SK-N-SH treated with all-trans-retinoic acid at 6 μM for 48 hours (cell line): ENCODE data around the gene LRIG2.

Experiments
- ARNTL ChIP-seq: fragments of 450-650 bp; formaldehyde crosslinking; IDR thresholded peaks from 2 replicates; pipeline ENCODE4 v1.5.0; 2020; ENCODE audit warnings: low read depth, mild to moderate bottlenecking, moderate library complexity, borderline replicate concordance
- CSDC2 ChIP-seq: fragments of 250-450 bp; sonication (Bioruptor Pico); IDR thresholded peaks from 2 replicates; pipeline ENCODE4 v1.5.0; 2020; ENCODE audit warnings: mild to moderate bottlenecking, moderate library complexity
- ISL1 ChIP-seq: fragments of 250-450 bp; sonication (Bioruptor Pico); IDR thresholded peaks from 2 replicates; pipeline ENCODE4 v2.1.2; 2022; ENCODE audit warnings: mild to moderate bottlenecking, moderate library complexity
- PPARA ChIP-seq: fragments of 250-450 bp; sonication (Bioruptor Pico); IDR thresholded peaks from 2 replicates; pipeline ENCODE4 v1.5.0; 2020; ENCODE audit warnings: mild to moderate bottlenecking, borderline replicate concordance
- RARB ChIP-seq: fragments of 250-450 bp; sonication (Bioruptor Pico); IDR thresholded peaks from 2 replicates; pipeline ENCODE4 v1.8.0; 2021; ENCODE audit warnings: mild to moderate bottlenecking, moderate library complexity
- SNAI2 ChIP-seq: fragments of 250-450 bp; sonication (Bioruptor Pico); IDR thresholded peaks from 2 replicates; pipeline ENCODE4 v1.5.0; 2020; ENCODE audit warnings: mild to moderate bottlenecking, moderate library complexity
- ZFP3 ChIP-seq: fragments of 250-450 bp; sonication (Bioruptor Pico); IDR thresholded peaks from 2 replicates; pipeline ENCODE4 v1.5.0; 2020; ENCODE audit warnings: mild to moderate bottlenecking, moderate library complexity
- ZFP30 ChIP-seq: fragments of 450-650 bp; formaldehyde crosslinking; IDR thresholded peaks from 2 replicates; pipeline ENCODE4 v1.5.0; 2022; ENCODE audit warnings: mild to moderate bottlenecking, moderate library complexity
- ZNF565 ChIP-seq: fragments of 450-650 bp; formaldehyde crosslinking; conservative IDR thresholded peaks from 2 replicates; pipeline ENCODE4 v1.5.0; 2020; ENCODE audit warnings: low read depth, mild to moderate bottlenecking, moderate library complexity
- ZNF8 ChIP-seq: fragments of 450-650 bp; formaldehyde crosslinking; IDR thresholded peaks from 2 replicates; pipeline ENCODE4 v1.5.0; 2020; ENCODE audit warnings: mild to moderate bottlenecking, moderate library complexity
- TF ChIP-seq, protein P1 (sequence below): fragments of 250-450 bp; sonication (Bioruptor Pico); IDR thresholded peaks from 2 replicates; pipeline ENCODE4 v1.8.0; 2021; ENCODE audit warnings: low read depth, mild to moderate bottlenecking, moderate library complexity, borderline replicate concordance
- TF ChIP-seq, protein P2 (sequence below): fragments of 250-450 bp; sonication (Bioruptor Pico); IDR thresholded peaks from 2 replicates; pipeline ENCODE4 v1.5.1; 2020; ENCODE audit warnings: low read depth, mild to moderate bottlenecking, moderate library complexity

DNA sequence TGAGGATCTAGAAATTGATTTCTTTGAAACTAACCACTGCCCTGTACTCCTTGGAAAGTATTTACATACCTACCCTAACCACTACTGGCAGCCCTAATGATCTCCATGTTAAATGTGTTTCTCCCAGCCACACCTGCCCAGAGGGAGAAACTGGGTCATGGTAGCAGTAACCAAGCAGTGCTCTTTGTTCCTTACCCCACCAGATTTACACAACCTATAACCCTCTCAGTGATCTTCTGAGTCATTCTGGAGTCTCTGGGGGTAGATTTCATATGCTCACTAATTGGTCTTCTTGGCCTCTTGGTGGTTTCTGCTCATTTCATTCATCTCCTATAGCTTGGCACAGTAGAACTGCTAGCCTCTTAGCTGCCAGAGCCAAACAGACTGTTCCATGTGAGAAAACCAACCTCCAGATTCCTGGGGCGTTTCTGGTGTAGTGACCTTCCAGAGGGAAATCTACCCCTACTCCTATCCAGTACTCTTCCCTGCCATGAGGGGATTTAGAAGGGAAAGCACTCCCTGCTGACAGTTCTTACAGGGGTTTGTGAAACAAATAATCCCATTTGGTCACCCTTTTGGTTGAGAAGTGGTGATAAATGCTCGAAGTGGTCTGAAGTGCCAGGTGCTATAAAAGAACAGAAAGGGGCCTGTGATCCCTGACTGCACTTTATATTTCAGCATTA lies 36.2 kb upstream of the LRIG2 start:
- TF ChIP-seq PPARA (no peak), ZNF565 (CRISPR knock-in tag) (no peak), SNAI2 (no peak), ARNTL (CRISPR knock-in tag) (no peak), ZFP30 (CRISPR knock-in tag) (no peak), ZNF8 (CRISPR knock-in tag) (no peak), ISL1 (CRISPR knock-in tag) (no peak), ZFP3 (CRISPR knock-in tag) (no peak), RARB (CRISPR knock-in tag) (no peak), CSDC2 (CRISPR knock-in tag) (no peak)
- TF ChIP-seq, protein P1, sequence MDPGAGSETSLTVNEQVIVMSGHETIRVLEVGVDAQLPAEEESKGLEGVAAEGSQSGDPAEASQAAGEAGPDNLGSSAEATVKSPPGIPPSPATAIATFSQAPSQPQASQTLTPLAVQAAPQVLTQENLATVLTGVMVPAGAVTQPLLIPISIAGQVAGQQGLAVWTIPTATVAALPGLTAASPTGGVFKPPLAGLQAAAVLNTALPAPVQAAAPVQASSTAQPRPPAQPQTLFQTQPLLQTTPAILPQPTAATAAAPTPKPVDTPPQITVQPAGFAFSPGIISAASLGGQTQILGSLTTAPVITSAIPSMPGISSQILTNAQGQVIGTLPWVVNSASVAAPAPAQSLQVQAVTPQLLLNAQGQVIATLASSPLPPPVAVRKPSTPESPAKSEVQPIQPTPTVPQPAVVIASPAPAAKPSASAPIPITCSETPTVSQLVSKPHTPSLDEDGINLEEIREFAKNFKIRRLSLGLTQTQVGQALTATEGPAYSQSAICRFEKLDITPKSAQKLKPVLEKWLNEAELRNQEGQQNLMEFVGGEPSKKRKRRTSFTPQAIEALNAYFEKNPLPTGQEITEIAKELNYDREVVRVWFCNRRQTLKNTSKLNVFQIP, result no peak
- TF ChIP-seq, protein P2, sequence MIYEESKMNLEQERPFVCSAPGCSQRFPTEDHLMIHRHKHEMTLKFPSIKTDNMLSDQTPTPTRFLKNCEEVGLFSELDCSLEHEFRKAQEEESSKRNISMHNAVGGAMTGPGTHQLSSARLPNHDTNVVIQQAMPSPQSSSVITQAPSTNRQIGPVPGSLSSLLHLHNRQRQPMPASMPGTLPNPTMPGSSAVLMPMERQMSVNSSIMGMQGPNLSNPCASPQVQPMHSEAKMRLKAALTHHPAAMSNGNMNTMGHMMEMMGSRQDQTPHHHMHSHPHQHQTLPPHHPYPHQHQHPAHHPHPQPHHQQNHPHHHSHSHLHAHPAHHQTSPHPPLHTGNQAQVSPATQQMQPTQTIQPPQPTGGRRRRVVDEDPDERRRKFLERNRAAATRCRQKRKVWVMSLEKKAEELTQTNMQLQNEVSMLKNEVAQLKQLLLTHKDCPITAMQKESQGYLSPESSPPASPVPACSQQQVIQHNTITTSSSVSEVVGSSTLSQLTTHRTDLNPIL, result no peak
